Keratinocyte (primary cell): ENCODE measurements around the gene CA7. TPM values are rescaled to one million over a fixed set of nuclear protein-coding genes. Genes with fewer than 3 reads are reported as not detected.

ENCODE experiments used
- DNase-seq: peaks from one replicate; pipeline ENCODE4 v3.0.0-alpha.2; 2011; ENCODE audit warnings: low read depth, missing footprints, low spot score
- FAIRE-seq: peaks from 2 replicates; lab custom pipeline; 2011; peaks lifted over from hg19 to GRCh38; lab: Jason Lieb, UNC
- H2AFZ ChIP-seq: 2 replicates; pipeline ENCODE4 v1.6.0; 2012; ENCODE audit warnings: low read length, control low read depth, inconsistent platforms; ENCODE audit not compliant: control insufficient read depth
- H3K27ac ChIP-seq: 2 replicates; pipeline ENCODE4 v1.5.1; 2011; ENCODE audit warnings: low read length; ENCODE audit not compliant: control insufficient read depth, insufficient read depth
- H3K27me3 ChIP-seq: 3 replicates; pipeline ENCODE4 v1.6.0; 2011; ENCODE audit warnings: low read length; ENCODE audit not compliant: control insufficient read depth, insufficient read depth; ENCODE audit errors: extremely low read depth
- H3K36me3 ChIP-seq, 2 experiments: 2 replicates in 1 of 2; 3 replicates in 1 of 2; pipeline ENCODE4 v1.5.1; 2011; ENCODE audit warnings: low read length in 2 of 2, mild to moderate bottlenecking in 1 of 2; ENCODE audit not compliant: control insufficient read depth in 2 of 2, insufficient read depth in 2 of 2; ENCODE audit errors: extremely low read depth in 1 of 2
- H3K4me1 ChIP-seq: 3 replicates; pipeline ENCODE4 v1.5.1; 2011; ENCODE audit warnings: low read length; ENCODE audit not compliant: control insufficient read depth, insufficient read depth; ENCODE audit errors: extremely low read depth
- H3K4me2 ChIP-seq: 3 replicates; pipeline ENCODE4 v1.6.0; 2011; ENCODE audit warnings: low read depth, low read length; ENCODE audit not compliant: control insufficient read depth, insufficient read depth; ENCODE audit errors: extremely low read depth
- H3K4me3 ChIP-seq, 3 experiments: fragments of 200-600 bp in 1 of 3; sonication (generic) in 1 of 3; 2 replicates in 2 of 3; 3 replicates in 1 of 3; pipeline ENCODE4 v1.5.1; 2011 to 2016; ENCODE audit warnings: low read length in 3 of 3, mild to moderate bottlenecking in 3 of 3, control low read depth in 2 of 3, inconsistent platforms in 1 of 3, low read depth in 1 of 3, mixed read lengths in 1 of 3, mixed run types in 1 of 3, moderate library complexity in 1 of 3; ENCODE audit not compliant: control insufficient read depth in 2 of 3, insufficient read depth in 2 of 3; ENCODE audit errors: extremely low read depth in 1 of 3
- H3K79me2 ChIP-seq: 2 replicates; pipeline ENCODE4 v1.6.0; 2012; ENCODE audit warnings: low read length; ENCODE audit not compliant: control insufficient read depth, insufficient read depth
- H3K9ac ChIP-seq: 3 replicates; pipeline ENCODE4 v1.6.0; 2011; ENCODE audit warnings: low read length; ENCODE audit not compliant: control insufficient read depth, insufficient read depth; ENCODE audit errors: extremely low read depth
- H3K9me1 ChIP-seq: 3 replicates; pipeline ENCODE4 v1.6.0; 2011; ENCODE audit warnings: low read length; ENCODE audit not compliant: control insufficient read depth, insufficient read depth; ENCODE audit errors: extremely low read depth
- H3K9me3 ChIP-seq: 2 replicates; pipeline ENCODE4 v1.5.1; 2012; ENCODE audit warnings: low read depth, low read length; ENCODE audit not compliant: control insufficient read depth
- H4K20me1 ChIP-seq: 3 replicates; pipeline ENCODE4 v1.6.0; 2011; ENCODE audit warnings: low read length; ENCODE audit not compliant: control insufficient read depth, insufficient read depth; ENCODE audit errors: extremely low read depth
- CTCF ChIP-seq, 3 experiments: IDR thresholded peaks in 1 of 3; conservative IDR thresholded peaks in 1 of 3; optimal IDR thresholded peaks in 1 of 3; 2 replicates in 2 of 3; 3 replicates in 1 of 3; pipeline versions ENCODE3 to v1.5.1; 2011; ENCODE audit warnings: low read length in 3 of 3, mild to moderate bottlenecking in 3 of 3, moderate library complexity in 2 of 3, control low read depth in 1 of 3, inconsistent platforms in 1 of 3; ENCODE audit not compliant: insufficient read depth in 2 of 3; ENCODE audit errors: extremely low read depth in 1 of 3
- EZH2 ChIP-seq: IDR thresholded peaks from one replicate; pipeline ENCODE4 v1.6.1; 2012; ENCODE audit warnings: inconsistent platforms, mild to moderate bottlenecking, low read length, moderate library complexity
- dilution Hi-C: fragments of 300-500 bp; cut with MboI; formaldehyde crosslinking; loops from one replicate; pipeline ENCODE4 v1.7.0; 2020; ENCODE audit warnings: low sequenced_read_pairs; ENCODE audit not compliant: extremely low pct_ligation_motif_present
- polyA plus RNA-seq, 5 experiments: library from polyadenylated mRNA; depleted of rRNA in 3 of 5; stranded (reverse) in 3 of 5; stranded (forward) in 1 of 5; unstranded in 1 of 5; fragments of >200 nt; gene quantifications; 1 replicate in 1 of 5; 2 replicates in 3 of 5; 3 replicates in 1 of 5; pipeline versions ENCODE4 v1.2.1 to v1.2.3, GENCODE V29; 2011 to 2012; ENCODE audit warnings: missing spikeins in 2 of 5, low read depth in 1 of 5, low replicate concordance in 1 of 5

Gene CA7
- polyA plus RNA-seq, 1 donor (not counting 4 experiments of a cell fraction or from before 2014, with no cell fraction given) = not detected

- peaks cover 6% of the 10 kb centered on the region for H3K4me1 ChIP-seq
- peak; percentile 98 for DNase-seq
- H3K79me2 ChIP-seq = no peaks in the 10 kb centered on the region
- peak overlapping the region; percentile 18 for H2AFZ ChIP-seq
- H3K27me3 ChIP-seq = no peaks in the 10 kb centered on the region
- H3K9ac ChIP-seq = no peak overlapping the region
- dilution Hi-C loops = no loop called here
- H3K9me3 ChIP-seq = no peaks in the 10 kb centered on the region
- H3K9me1 ChIP-seq = no peaks in the 10 kb centered on the region
- H3K27ac ChIP-seq = no peak overlapping the region
- H3K36me3 ChIP-seq = no peaks in the 10 kb centered on the region
- peak overlapping the region; percentile 58 for H3K4me2 ChIP-seq
- H3K4me3 ChIP-seq = peak overlapping the region in 1 of 3 experiments; percentile 4
- TF ChIP-seq EZH2 (no peak), CTCF (optimal IDR thresholded peaks at IDR 0.05 in 1 of 3, IDR thresholded peaks at IDR 0.05 in 1 of 3, conservative IDR thresholded peaks at IDR 0.05 in 1 of 3; ENCODE audit: extremely low read depth in 1 of 3, insufficient read depth in 2 of 3, low read length in 3 of 3) (peak; percentile 93 to 96 (median 93))
- FAIRE-seq = peak; percentile 92
- no peaks in the 10 kb centered on the region for H4K20me1 ChIP-seq
Observed at GRCh38 chr16:66872943-66873684, 28.9 kb downstream of the CA7 start.

- H3K4me2 ChIP-seq = no peak overlapping the region
- H4K20me1 ChIP-seq = no peaks in the 10 kb centered on the region
- FAIRE-seq (no peak), DNase-seq (no peak)
- H3K4me3 ChIP-seq = no peak overlapping the region
- dilution Hi-C loops = no loop called here
- H3K9ac ChIP-seq = no peak overlapping the region
- no peaks in the 10 kb centered on the region for H3K27me3 ChIP-seq
- no peak overlapping the region for H2AFZ ChIP-seq
- H3K27ac ChIP-seq = no peak overlapping the region
- H3K36me3 ChIP-seq = no peaks in the 10 kb centered on the region
- H3K9me3 ChIP-seq = no peaks in the 10 kb centered on the region
- TF ChIP-seq CTCF (optimal IDR thresholded peaks at IDR 0.05 in 1 of 3, IDR thresholded peaks at IDR 0.05 in 1 of 3, conservative IDR thresholded peaks at IDR 0.05 in 1 of 3; ENCODE audit: extremely low read depth in 1 of 3, insufficient read depth in 2 of 3, low read length in 3 of 3) = no peak
- TF ChIP-seq EZH2 = no peak
- H3K79me2 ChIP-seq = no peaks in the 10 kb centered on the region
- H3K4me1 ChIP-seq = peaks cover 5% of the 10 kb centered on the region
- no peaks in the 10 kb centered on the region for H3K9me1 ChIP-seq
Observed at GRCh38 chr16:66873685-66874055, 29.5 kb downstream of the CA7 start.
